Measurements from ENCODE around the gene AFAP1L2.
"Not testable (repeated sequence)": the region's sequence is repeated elsewhere in the genome, so short reads cannot be mapped to it uniquely, and the experiment has no call there.

Gene AFAP1L2

GRCh38 chr10:114359953-114360345 lies 44.4 kb downstream of the AFAP1L2 start:
- no peak for DNase-seq (ENCODE audit: low read depth)

- DNase-seq (ENCODE audit: low read depth): no peak
These were observed 45.0 kb downstream of the AFAP1L2 start for GRCh38 chr10:114359041-114359952.

- DNase-seq (ENCODE audit: low read depth): no peak
These were observed 46.7 kb downstream of the AFAP1L2 start for GRCh38 chr10:114357515-114357996.

- no peak for DNase-seq (ENCODE audit: low read depth)
These were observed 47.4 kb downstream of the AFAP1L2 start for GRCh38 chr10:114356751-114357514.

- DNase-seq (ENCODE audit: low read depth): no peak
These were observed 48.2 kb downstream of the AFAP1L2 start for GRCh38 chr10:114356126-114356525.

GRCh38 chr10:114353383-114353782 lies 50.9 kb downstream of the AFAP1L2 start:
- DNase-seq (ENCODE audit: low read depth): no peak

- no peak for DNase-seq (ENCODE audit: low read depth)
These were observed 51.5 kb downstream of the AFAP1L2 start for GRCh38 chr10:114352653-114353298.

GRCh38 chr10:114350751-114351150 lies 53.6 kb downstream of the AFAP1L2 start:
- DNase-seq (ENCODE audit: low read depth): no peak

GRCh38 chr10:114349522-114350215 lies 54.6 kb downstream of the AFAP1L2 start:
- DNase-seq (ENCODE audit: low read depth): no peak

GRCh38 chr10:114349071-114349470 lies 55.2 kb downstream of the AFAP1L2 start:
- DNase-seq (ENCODE audit: low read depth): not testable (repeated sequence)

- DNase-seq (ENCODE audit: low read depth): no peak
These were observed 56.5 kb downstream of the AFAP1L2 start for GRCh38 chr10:114347791-114348190.

GRCh38 chr10:114347241-114347640 lies 57.1 kb downstream of the AFAP1L2 start:
- DNase-seq (ENCODE audit: low read depth): no peak

GRCh38 chr10:114346176-114347031 lies 57.9 kb downstream of the AFAP1L2 start:
- DNase-seq (ENCODE audit: low read depth): no peak

- DNase-seq (ENCODE audit: low read depth): no peak
These were observed 58.6 kb downstream of the AFAP1L2 start for GRCh38 chr10:114345701-114346100.

GRCh38 chr10:114343623-114344505 lies 60.4 kb downstream of the AFAP1L2 start:
- DNase-seq (ENCODE audit: low read depth): no peak

- no peak for DNase-seq (ENCODE audit: low read depth)
These were observed 61.3 kb downstream of the AFAP1L2 start for GRCh38 chr10:114342976-114343375.

GRCh38 chr10:114340816-114341215 lies 63.5 kb downstream of the AFAP1L2 start:
- DNase-seq (ENCODE audit: low read depth): no peak

- DNase-seq (ENCODE audit: low read depth): no peak
These were observed 66.5 kb downstream of the AFAP1L2 start for GRCh38 chr10:114337510-114338462.
